GM18867 (cell line): ENCODE results near the gene RAB28.
"Not testable (repeated sequence)": the region's sequence is repeated elsewhere in the genome, so short reads cannot be mapped to it uniquely, and the experiment has no call there.

ENCODE experiments used
- ATAC-seq: cut with Tn5 transposase; IDR thresholded peaks from one replicate; pipeline ENCODE4 v1.9.1; 2021; ENCODE audit warnings: mild to moderate bottlenecking, moderate library complexity; ENCODE audit not compliant: unreplicated experiment

RAB28 gene

DNA sequence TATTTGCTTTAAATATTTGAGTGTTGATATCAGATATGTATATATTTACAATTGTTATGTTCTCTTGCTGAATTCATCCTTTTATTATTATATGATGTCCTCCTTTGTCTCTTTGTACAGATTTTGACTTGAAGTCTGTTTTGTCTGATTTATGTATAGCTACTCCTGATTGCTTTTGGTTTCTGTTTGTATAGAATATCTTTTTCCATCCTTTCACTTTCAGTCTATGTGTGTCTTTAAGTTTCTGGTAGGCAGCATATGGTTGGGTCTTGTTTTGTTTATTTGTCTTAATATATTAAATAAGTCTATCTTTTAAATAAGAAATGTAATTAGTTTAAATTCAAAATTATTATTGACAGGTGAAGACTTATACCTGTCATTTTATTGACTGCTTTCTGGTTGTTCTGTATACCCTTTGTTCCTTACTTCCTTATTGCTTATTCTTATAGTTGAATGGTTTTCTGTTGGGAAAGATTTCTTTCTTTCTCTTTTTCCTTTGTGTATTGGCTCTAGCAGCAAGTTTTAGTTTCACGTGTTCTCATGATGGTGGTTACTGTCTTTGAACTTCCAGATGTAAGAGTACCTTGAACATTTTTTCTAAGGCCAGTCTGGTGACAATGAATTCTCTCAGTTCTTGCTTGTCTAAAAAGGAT lies 31.1 kb downstream of the RAB28 start:
- ATAC-seq = peak; percentile 83

DNA sequence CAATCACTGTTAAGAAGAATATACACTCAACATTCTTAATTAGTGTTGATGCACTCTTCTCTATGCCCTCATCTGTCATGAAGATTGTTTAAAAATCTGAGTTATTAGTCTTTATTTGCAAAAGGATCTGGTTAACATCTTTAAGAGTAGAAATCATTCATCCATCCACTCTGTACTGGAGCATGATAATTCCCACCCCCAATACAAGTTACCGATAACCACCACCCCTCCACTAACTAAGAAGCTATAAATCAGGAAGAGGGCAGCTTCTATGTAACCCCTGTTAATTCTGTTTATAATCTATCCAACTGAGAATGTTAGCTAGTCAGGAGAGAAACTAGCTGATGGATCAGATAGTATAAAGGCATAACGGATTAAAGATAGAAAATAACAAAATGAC lies 34.5 kb downstream of the RAB28 start:
- no peak for ATAC-seq

DNA sequence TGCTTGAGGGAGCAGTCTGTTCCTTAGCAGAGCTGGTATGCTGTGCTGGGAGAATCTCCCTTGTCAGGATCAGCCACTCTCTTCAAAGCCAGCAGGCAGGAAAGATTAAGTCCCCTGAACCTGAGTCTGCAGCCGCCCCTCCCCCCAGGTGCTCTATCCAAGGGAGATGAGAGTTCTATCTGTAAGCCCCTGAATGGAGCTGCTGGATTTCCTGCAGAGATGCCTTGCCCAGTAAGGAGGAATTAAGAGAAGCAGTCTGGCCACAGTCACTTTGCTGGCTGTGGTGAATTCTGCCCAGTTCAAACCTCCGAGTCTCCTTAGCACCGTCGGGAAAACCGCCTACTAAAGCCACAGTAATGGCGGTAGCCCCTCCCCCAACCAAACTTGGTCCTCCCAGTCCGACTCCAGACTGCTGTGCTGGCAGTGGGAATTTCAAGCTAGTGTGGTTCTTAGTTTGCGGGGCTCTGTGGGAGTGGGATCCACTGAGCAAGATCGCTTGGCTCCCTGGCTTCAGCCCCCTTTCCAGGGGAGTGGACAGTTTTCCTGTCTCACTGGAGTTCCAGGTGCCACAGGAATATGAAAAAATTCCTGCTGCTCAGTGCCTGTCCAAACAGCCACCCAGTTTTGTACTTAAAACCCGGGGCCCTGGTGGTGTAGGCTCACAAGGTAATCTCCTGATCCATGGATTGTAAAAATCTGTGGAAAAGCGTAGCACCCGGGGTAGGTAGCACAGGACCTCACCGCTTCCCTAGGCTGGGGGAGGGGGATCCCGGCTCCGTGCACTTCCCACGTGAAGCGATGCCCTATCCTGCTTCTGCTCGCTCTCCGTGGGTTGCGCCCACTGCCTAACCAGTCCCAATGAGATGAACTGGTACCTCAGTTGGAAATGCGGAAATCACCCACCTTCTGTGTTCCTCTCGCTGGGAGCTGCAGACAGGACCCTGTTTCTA lies 38.0 kb downstream of the RAB28 start:
- ATAC-seq = no peak

DNA sequence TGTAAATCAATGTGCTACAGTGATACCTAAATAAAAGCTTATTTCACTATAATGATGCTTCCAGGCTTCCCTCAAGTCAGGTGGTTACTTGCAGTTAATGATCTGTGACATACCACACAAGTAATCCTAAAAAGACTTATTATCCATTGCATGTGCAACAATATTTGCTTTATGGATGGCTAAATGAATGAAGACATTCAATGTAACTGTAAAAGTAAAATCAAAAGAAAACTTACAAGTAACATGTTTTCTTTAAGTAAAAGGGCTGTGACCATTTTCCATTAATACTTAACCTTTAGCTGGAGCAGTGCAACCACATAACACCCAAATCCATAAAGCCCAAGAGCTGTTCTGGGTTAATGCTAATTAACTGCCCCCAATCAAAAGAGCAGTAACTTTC lies 42.6 kb downstream of the RAB28 start:
- no peak for ATAC-seq

DNA sequence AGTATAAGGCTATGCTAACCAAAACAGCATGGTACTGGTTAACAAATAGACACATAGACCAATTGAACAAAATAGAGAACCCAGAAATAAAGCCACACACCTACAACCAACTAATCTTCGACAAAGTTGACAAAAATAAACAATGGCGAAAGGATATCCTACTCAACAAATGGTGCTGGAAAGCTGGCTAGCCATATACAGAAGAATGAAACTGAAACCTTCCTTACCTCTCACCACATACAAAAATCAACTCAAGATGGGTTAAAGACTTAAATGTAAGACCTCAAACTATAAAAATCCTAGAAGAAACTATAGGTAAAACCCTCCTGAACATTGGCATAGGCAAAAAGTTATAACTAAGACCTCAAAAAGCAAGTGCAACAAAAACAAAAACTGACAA lies 47.2 kb downstream of the RAB28 start:
- ATAC-seq = no peak

DNA sequence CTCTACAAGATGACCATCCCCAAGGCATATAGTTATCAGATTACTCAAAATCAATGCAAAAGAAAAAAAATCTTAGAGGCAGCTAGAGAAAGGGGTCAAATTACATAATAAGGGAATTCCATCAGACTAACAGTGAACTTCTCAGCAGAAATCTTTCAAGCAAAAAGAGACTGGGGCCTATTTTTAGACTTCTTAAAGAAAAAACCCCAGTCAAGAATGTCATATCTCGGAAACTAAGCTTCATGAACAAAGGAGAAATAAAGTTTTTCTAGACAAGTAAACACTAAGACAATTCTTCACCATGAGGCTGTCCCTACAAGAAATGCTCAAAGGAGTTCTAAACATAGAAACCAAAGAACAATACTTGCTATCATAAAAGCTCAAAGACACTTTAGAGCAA lies 51.7 kb downstream of the RAB28 start:
- ATAC-seq = no peak

DNA sequence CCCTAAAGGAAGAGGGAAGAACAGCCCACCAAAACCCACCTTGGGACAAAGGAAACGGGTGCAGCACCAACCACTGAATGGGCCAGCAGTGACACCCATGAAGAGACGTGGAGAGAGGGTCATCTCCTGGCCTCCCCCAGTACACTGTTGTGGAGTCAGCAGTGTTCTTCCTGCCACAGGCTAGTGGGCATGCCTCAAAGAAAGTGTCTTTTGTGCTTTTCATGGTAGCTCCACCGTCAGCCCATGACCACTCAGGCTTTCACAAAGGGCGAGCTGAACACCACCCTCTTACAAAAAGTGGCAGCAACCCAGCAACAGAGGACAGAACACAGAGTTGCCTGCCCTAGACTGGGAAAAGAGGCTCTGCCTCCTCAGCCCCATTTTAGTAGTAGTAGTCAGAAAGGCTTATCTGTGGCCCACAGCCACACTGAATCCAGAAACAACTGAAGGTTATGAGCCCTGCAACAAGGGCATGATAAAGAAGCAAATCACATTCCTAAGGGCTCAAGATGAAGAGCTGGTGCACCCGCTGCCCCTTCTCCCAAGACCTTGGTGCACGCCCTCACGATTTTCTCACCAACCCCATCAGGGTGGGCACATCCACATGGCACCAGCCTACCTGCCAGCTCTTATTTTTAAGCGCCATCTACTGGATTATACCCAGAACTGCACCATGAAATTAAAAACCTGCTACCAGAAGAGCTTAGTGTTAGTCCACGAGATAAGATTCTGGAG lies 53.1 kb downstream of the RAB28 start:
- no peak for ATAC-seq

DNA sequence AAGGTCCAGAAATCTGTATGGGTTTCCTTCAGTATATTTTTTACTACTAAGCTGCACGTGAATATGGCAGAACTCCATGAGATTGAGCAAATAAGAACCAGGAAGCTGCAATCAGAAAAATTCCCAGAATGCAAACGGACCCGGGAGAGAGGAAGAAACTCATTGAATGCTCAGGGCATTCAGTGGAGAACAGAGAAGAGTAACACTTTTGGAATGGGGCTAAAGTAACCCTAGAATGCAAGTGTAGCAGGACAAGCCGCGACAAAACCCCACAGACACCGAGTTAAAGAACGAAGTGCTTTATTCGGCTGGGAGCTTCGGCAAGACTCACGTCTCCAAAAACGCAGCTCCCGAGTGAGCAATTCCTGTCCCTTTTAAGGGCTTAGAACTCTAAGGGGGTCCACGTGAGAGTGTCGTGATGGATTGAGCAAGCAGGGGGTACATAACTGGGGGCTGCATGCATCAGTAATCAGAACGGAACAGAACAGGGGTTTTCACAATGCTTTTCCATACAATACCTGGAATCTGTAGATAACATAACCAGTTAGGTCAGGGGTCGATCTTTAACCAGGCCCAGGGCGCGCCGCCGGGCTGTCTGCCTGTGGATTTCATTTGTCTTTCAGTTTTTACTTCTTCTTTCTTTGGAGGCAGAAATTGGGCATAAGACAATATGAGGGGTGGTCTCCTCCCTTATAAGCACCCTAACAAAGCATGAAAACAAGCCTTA lies 56.4 kb downstream of the RAB28 start:
- ATAC-seq = no peak

DNA sequence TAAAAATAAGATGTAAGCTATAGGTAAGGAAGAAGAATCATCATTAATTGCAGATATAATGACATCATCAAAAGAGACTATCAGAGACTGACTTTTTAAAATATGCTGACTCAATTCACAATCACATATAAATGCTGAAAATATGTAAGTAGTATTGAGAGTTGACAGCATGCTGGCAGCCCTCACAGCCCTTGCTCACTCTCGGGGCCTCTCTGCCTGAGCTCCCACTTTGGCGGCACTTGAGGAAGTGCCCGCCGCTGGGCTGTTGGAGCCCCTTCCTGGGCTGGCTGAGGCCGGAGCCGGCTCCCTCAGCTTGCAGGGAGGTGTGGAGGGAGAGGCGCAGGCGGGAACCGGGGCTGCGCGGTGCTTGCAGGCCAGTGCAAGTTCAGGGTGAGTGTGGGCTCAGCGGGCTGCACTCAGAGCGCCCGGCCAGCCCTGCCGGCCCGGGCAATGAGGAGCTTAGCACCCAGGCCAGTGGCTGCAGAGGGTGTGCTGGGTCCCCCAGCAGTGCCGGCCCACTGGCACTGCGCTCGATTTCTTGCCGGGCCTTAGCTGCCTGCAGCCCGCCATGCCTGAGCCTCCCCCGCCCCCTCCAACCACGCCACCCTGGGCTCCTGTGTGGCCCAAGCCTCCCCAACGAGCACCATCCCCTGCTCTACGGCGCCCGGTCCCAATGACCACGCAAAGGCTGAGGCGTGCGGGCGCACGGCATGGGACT lies 68.9 kb downstream of the RAB28 start:
- ATAC-seq = no peak

DNA sequence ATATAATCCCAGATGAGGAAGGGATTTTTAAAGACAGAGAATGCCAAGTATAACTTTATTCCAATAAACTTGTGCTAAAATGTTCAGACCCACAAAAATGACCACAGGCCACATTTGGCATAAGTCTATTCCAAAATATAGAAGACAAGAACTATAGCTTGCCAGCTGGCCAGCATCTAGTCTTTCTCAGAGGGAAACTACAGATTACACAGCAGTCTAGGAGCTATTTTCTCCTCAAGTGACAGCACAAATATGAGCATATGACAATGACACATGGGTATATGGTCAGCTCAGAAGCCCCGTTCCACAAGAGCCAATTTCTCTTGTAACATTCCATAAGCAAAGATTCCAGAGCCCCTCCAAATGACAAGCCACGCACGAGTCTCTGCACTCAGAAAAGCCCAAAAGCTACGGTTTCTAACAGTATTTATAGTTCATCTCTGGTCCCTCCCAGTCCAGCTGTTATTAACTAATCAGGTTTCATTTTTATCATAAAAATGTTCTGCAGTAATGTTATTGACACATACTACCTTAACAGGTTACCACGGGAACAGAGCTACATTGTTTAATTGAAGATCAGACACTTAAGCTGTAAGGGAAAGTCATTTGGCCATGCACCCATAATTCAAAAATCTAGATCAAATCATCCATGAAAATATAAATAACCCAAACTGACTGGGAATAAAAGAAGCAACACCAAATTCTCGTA lies 70.3 kb downstream of the RAB28 start:
- ATAC-seq = no peak

DNA sequence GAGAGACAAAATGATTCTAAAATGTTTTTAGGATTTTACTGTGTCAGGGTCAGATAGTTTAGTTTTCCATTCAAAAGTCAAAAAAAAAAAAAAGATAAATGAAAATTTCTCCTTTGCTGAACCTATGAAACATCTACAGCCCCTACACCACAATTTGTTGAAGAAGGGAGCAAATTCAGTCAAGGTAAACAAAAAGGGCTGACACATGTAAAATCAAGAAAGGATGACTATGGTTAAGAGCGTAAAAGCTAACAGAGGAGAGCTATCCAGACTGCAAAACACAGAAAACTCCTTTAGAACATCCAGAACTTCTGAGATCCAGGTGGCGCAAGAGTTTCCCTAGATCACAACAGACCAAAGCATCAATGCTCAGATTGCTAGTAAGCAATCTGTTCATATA lies 72.2 kb downstream of the RAB28 start:
- no peak for ATAC-seq

DNA sequence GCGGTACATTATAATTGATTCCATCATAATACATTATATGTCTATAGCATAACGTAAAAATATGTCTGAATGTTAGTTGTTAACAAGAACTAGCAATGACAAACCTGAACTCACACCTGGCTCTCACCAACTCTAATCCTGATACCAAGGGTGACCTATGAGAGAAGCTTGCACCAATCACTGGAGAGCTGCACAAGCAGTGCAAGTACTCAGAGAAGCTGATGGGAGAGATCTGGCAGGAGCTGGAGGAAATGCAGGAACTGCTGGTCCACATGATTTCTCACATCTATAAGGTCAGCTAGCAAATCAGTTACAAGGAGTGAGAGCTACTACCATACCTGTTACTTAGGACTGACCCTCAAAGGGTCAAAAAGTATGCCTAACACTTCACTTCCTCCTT lies 74.8 kb downstream of the RAB28 start:
- no peak for ATAC-seq

DNA sequence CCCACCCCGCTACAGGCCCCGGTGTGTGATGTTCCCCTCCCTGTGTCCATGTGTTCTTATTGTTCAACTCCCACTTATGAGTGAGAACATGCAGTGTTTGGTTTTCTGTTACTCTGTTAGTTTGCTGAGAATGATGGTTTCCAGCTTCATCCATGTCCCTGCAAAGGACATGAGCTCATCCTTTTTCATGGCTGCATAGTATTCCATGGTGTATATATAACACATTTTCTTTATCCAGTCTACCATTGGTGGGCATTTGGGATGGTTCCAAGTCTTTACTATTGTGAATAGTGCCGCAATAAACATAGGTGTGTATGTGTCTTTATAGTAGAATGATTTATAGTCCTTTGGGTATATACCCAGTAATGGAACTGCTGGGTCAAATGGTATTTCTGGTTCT lies 78.0 kb downstream of the RAB28 start:
- not testable (repeated sequence) for ATAC-seq

DNA sequence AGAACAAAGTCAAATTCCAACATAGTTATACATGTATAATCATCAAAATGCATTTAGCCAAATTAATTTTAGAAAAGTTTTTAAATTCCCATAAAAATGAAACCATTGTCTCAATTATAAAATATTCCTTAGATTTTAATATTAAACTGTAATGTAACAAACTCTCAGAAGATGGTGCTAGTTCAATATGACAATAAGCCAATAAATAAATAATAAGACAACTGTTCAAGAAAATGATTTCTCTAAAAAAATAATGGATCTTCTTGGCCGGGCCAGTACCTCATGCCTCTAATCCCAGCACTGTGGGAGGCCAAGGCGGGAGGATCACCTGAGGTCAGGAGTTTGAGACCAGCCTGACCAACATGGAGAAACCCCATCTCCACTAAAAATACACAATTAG lies 80.3 kb downstream of the RAB28 start:
- ATAC-seq = no peak

DNA sequence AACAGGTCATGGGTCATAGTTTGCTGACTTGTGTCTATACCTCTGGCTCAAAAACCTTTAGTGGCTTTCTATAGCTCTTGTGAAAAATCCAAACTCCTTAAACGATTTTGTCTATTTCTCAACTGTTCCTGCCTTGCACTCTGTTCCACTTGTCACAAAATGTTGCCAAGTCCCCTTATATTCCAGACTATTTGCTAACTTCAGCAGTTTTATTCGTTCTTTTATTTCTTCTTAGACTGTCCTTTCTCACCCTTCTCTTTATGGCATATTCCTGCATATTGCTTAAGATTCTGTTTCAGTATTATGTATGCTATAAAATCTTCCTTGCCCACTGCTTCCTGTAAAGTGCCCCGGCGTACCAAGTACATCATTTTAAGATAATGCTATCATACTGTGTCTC lies 80.8 kb downstream of the RAB28 start:
- no peak for ATAC-seq

DNA sequence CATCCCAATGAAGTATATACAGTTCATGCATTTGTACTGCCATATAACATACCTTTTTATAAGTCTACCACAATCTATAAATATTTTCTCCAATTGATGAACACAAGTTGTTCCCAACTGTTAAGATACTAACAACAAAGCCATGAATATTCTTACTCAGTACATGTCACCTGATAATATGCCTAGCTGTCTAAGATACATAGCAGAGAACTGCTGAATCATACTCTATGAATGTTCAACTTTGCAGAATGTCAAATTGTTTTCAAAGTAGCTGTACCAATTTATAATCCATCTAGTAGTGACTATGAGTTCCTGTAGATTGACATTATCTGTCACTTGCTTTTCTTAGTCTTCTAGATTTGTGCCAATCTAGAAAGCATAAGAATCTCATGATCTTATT lies 84.9 kb downstream of the RAB28 start:
- no peak for ATAC-seq

DNA sequence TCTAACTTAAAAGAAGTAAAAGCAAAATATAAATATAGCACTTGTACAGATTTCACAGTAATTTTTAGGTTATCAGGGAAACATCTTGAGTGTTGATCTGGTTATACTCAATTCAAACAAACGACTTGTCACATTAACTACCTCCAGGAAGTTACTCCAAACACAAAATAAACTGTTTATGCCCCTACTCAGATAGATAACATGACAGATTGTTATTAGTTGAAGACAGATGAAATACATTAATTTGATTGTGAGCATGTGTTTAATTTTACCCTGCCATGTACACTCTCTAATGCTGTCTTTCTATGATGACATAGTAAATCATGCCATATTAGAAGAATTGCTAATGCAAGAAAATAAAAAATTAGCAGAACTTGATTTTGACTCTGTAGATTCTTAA lies 88.0 kb downstream of the RAB28 start:
- no peak for ATAC-seq

DNA sequence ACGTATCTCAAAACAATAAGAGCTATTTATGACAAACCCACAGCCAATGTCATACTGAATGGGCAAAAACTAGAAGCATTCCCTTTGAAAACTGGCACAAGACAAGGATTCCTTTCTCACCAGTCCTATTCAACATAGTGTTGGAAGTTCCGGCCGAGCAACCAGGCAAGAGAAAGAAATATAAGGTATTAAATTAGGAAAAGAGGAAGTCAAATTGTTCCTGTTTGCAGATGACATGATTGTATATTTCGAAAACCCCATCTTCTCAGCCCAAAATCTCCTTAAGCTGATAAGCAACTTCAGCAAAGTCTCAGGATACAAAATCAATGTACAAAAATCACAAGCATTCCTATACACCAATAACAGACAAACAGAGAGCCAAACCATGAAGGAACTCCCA lies 94.2 kb downstream of the RAB28 start:
- ATAC-seq = not testable (repeated sequence)

DNA sequence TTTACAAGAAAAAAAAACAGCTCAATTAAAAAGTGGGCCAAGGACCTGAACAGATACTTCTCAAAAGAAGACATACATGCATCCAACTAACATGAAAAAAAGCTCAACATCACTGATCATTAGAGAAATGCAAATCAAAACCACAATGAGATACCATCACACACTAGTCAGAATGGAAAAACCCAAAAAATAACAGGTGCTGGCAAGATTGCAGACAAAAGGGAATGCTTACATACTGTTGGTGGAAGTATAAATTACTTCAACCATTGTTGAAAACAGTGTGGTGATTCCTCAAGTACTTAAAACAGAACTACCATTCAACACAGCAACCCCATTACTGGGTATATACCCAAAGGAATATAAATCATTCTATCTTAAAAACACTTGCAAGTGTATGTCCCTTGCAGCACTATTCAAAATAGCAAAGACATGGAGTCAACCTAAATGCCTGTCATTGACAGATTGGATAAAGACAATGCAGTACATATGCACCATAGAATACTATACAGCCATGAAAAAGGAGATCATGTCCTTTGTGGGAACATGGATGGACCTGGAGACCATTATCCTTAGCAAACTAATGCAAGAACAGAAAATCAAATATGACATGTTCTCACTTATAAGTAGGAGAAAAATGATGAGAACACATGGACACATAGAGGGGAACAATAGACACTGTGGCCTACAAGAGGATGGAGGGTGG lies 97.6 kb downstream of the RAB28 start:
- peak; percentile 85 for ATAC-seq
